A549 (cell line): ENCODE measurements around the gene CORO2B. TPM values are rescaled to one million over a fixed set of nuclear protein-coding genes. Genes with fewer than 3 reads are reported as not detected.
A peak's percentile ranks its signal among the peaks of the same experiment; 100 is the strongest.

Source experiments
- ATAC-seq, 2 experiments: fragments of 200-7000 bp in 1 of 2; fragments of >200 bp in 1 of 2; cut with Nextera tagmentation in 1 of 2; cut with Tn5 transposase in 1 of 2; 3 replicates each; pipeline versions ENCODE4 v1.8.0 to v1.9.1; 2018 to 2020; ENCODE audit warnings: mild to moderate bottlenecking in 1 of 2, moderate library complexity in 1 of 2
- CTCF ChIA-PET: fragments of 300-600 bp; sonication (Branson Sonifier 250); formaldehyde crosslinking; extraction: SDS; loops from one replicate; lab custom pipeline; 2021; ENCODE audit warnings: antibody characterized with exemption, inconsistent platforms; lab: Yijun Ruan, JAX
- POLR2A ChIA-PET: fragments of 350-600 bp; formaldehyde crosslinking; extraction: SDS; loops from one replicate; lab custom pipeline; 2021; ENCODE audit warnings: antibody characterized with exemption, inconsistent platforms; lab: Yijun Ruan, JAX
- DNase-seq, 2 experiments: peaks; one replicate each; pipeline versions ENCODE4 v3.0.0 to v3.0.0-alpha.2; 2011 to 2016; ENCODE audit warnings: low read depth in 1 of 2, low spot score in 1 of 2
- FAIRE-seq: peaks from 2 replicates; lab custom pipeline; 2011; peaks lifted over from hg19 to GRCh38; lab: Jason Lieb, UNC
- H3K27ac ChIP-seq, 2 experiments: fragments of >200 bp; sonication (Bioruptor Twin); formaldehyde crosslinking; 3 replicates each; pipeline ENCODE4 v1.5.1; 2016 to 2017
- H3K4me1 ChIP-seq: fragments of >200 bp; sonication (Bioruptor Twin); formaldehyde crosslinking; 3 replicates; pipeline ENCODE4 v1.6.1; 2016
- H3K4me2 ChIP-seq: fragments of >200 bp; sonication (Bioruptor Twin); formaldehyde crosslinking; 3 replicates; pipeline ENCODE4 v1.6.1; 2016
- H3K4me3 ChIP-seq: fragments of >200 bp; sonication (Bioruptor Twin); formaldehyde crosslinking; 3 replicates; pipeline ENCODE4 v1.5.1; 2016
- H3K9me3 ChIP-seq: fragments of >200 bp; sonication (Bioruptor Twin); formaldehyde crosslinking; 3 replicates; pipeline ENCODE4 v1.6.1; 2016
- BHLHE40 ChIP-seq: IDR thresholded peaks from 2 replicates; pipeline ENCODE4 v1.6.1; 2012; ENCODE audit warnings: low read depth, low read length, inconsistent platforms
- CBX8 ChIP-seq: fragments of 200-600 bp; sonication (generic); IDR thresholded peaks from 2 replicates; pipeline ENCODE4 v1.6.1; 2016
- CEBPB ChIP-seq, 2 experiments: fragments of >200 bp in 1 of 2; sonication (Bioruptor Twin) in 1 of 2; formaldehyde crosslinking in 1 of 2; IDR thresholded peaks; 2 replicates each; pipeline ENCODE4 v1.6.1; 2012 to 2016
- CHD4 ChIP-seq: fragments of 200-600 bp; sonication (generic); IDR thresholded peaks from 2 replicates; pipeline ENCODE4 v1.6.1; 2016; ENCODE audit warnings: antibody characterized with exemption, mild to moderate bottlenecking, borderline replicate concordance
- EHF ChIP-seq: fragments of 250-450 bp; sonication (Bioruptor Pico); IDR thresholded peaks from 2 replicates; pipeline ENCODE4 v1.5.0; 2020; ENCODE audit warnings: mild to moderate bottlenecking
- EHMT2 ChIP-seq: fragments of 200-600 bp; sonication (generic); IDR thresholded peaks from 2 replicates; pipeline ENCODE4 v1.6.1; 2016; ENCODE audit warnings: antibody characterized with exemption, low read depth, mild to moderate bottlenecking, moderate library complexity
- ELK1 ChIP-seq: fragments of 150-350 bp; IDR thresholded peaks from 2 replicates; pipeline ENCODE4 v1.6.1; 2014; ENCODE audit warnings: low read depth, mild to moderate bottlenecking, low read length
- GATA3 ChIP-seq: IDR thresholded peaks from 2 replicates; pipeline ENCODE4 v1.6.1; 2012; ENCODE audit warnings: borderline replicate concordance
- HDAC2 ChIP-seq: fragments of 200-600 bp; sonication (generic); IDR thresholded peaks from 2 replicates; pipeline ENCODE4 v1.6.1; 2016
- JUN ChIP-seq, 2 experiments: fragments of >200 bp; sonication (Bioruptor Twin); formaldehyde crosslinking; IDR thresholded peaks; 2 replicates in 1 of 2; 3 replicates in 1 of 2; pipeline ENCODE4 v1.6.1; 2016 to 2017
- KDM5A ChIP-seq: fragments of 200-600 bp; sonication (generic); IDR thresholded peaks from 2 replicates; pipeline ENCODE4 v1.6.1; 2016; ENCODE audit warnings: antibody characterized with exemption, mild to moderate bottlenecking
- MAFK ChIP-seq: fragments of 450-650 bp; IDR thresholded peaks from 2 replicates; pipeline ENCODE4 v1.6.1; 2014; ENCODE audit not compliant: partially characterized antibody
- POLR2AphosphoS2 ChIP-seq: conservative IDR thresholded peaks from 2 replicates; pipeline ENCODE4 v1.6.1; 2012; ENCODE audit warnings: low read length, improper control_type of control experiment, inconsistent platforms
- RCOR1 ChIP-seq: fragments of 150-350 bp; IDR thresholded peaks from 2 replicates; pipeline ENCODE4 v1.6.1; 2014; ENCODE audit warnings: antibody characterized with exemption, low read length, low read depth
- RNF2 ChIP-seq: fragments of 200-600 bp; sonication (generic); IDR thresholded peaks from 2 replicates; pipeline ENCODE4 v1.6.1; 2016; ENCODE audit warnings: low read depth, mild to moderate bottlenecking, antibody characterized with exemption, moderate library complexity, borderline replicate concordance
- SMC3 ChIP-seq: fragments of >200 bp; sonication (Bioruptor Twin); formaldehyde crosslinking; IDR thresholded peaks from 3 replicates; pipeline ENCODE4 v1.6.1; 2018; ENCODE audit warnings: inconsistent platforms
- SREBF2 ChIP-seq: fragments of 450-650 bp; IDR thresholded peaks from 2 replicates; pipeline ENCODE4 v1.6.1; 2014; ENCODE audit warnings: mild to moderate bottlenecking, moderate library complexity
- ZSCAN20 ChIP-seq: fragments of 250-450 bp; sonication (Bioruptor Pico); IDR thresholded peaks from 2 replicates; pipeline ENCODE4 v1.8.0; 2022; ENCODE audit warnings: mild to moderate bottlenecking, moderate library complexity
- WGBS: methylation state at CpG from one replicate; pipeline ENCODE4 v1.1.6; 2017; ENCODE audit errors: missing lambda C conversion rate; 5-methylcytosine and 5-hydroxymethylcytosine counted together
- polyA plus RNA-seq, 4 experiments: library from polyadenylated mRNA; depleted of rRNA in 3 of 4; stranded (reverse); fragments of >200 nt; fragmentation: RNase III in 1 of 4; extraction: RNeasy Plus Mini Kit Qiagen cat#74134 plus additional on column Dnase treatment in 1 of 4; gene quantifications; 2 replicates in 3 of 4; 3 replicates in 1 of 4; pipeline ENCODE4 v1.2.3, GENCODE V29; 2011 to 2017
- TF ChIP-seq, protein P1 (sequence below): fragments of 250-450 bp; sonication (Bioruptor Pico); IDR thresholded peaks from 2 replicates; pipeline ENCODE4 v1.5.0; 2020; ENCODE audit warnings: low read depth, mild to moderate bottlenecking, moderate library complexity

CORO2B gene
- polyA plus RNA-seq, 2 of the 4 experiments (the other 2 are of a cell fraction): 2.0 to 2.3 TPM

- WGBS: 70% methylated on average over 6 of the region's 6 CpGs
- peak; percentile 35 to 46 for DNase-seq
- ATAC-seq: peak in 1 of 2 experiments; percentile 74; a peak in 3 of 6 replicates
- ChIA-PET CTCF (interaction anchor here (1.1 to 3.3 kb wide), 6 partner anchors 8 to 418 kb away, joined by 3 to 13 read pairs (median 4); no protein-coding TSS in a partner anchor), POLR2A (no interaction called here)
- no peak overlapping the region for H3K27ac ChIP-seq
- H3K4me2 ChIP-seq: no peak overlapping the region
- no peak overlapping the region for H3K4me3 ChIP-seq
- 0 out of 3 replicates have a peak, but pooled peaks cover 3% of the 10 kb centered on the region for H3K4me1 ChIP-seq
- FAIRE-seq: peak; percentile 84
- no peaks in the 10 kb centered on the region for H3K9me3 ChIP-seq
- TF ChIP-seq RCOR1 (no peak), ELK1 (no peak), RNF2 (no peak), EHMT2 (no peak), CHD4 (no peak), MAFK (no peak), BHLHE40 (no peak), CBX8 (no peak)
- TF ChIP-seq, protein P1, sequence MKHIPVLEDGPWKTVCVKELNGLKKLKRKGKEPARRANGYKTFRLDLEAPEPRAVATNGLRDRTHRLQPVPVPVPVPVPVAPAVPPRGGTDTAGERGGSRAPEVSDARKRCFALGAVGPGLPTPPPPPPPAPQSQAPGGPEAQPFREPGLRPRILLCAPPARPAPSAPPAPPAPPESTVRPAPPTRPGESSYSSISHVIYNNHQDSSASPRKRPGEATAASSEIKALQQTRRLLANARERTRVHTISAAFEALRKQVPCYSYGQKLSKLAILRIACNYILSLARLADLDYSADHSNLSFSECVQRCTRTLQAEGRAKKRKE (CRISPR knock-in tag): no peak
Observed at GRCh38 chr15:68612979-68613740, 34.4 kb downstream of the CORO2B start.

GRCh38 chr15:68614286-68615035 lies 35.7 kb downstream of the CORO2B start:
- TF ChIP-seq SMC3 (no peak), ELK1 (no peak), JUN (IDR thresholded peaks at IDR 0.05) (no peak), RNF2 (no peak), ZSCAN20 (CRISPR knock-in tag) (no peak), KDM5A (no peak), EHF (CRISPR knock-in tag) (no peak), POLR2AphosphoS2 (no peak), MAFK (no peak), SREBF2 (no peak), HDAC2 (no peak), CEBPB (IDR thresholded peaks at IDR 0.05) (no peak), GATA3 (no peak)
- POLR2A ChIA-PET: no interaction called here
- Histone ChIP-seq H3K27ac (no peak overlapping the region), H3K4me3 (no peak overlapping the region), H3K9me3 (no peaks in the 10 kb centered on the region), H3K4me2 (no peak overlapping the region), H3K4me1 (0 out of 3 replicates have a peak, but pooled peaks cover 3% of the 10 kb centered on the region)
- CTCF ChIA-PET: interaction anchor here (0.8 to 3.3 kb wide), 2 partner anchors 8 to 59 kb away, joined by 3 to 13 read pairs; no protein-coding TSS in a partner anchor
- 86% methylated on average over 17 of the region's 17 CpGs for WGBS
- FAIRE-seq (no peak), ATAC-seq (no peak), DNase-seq (no peak)
